NCI-H345 (cell line): Measurements from ENCODE around the gene SMIM20.

Source experiments
- DNase-seq: peaks from one replicate; lab custom pipeline; 2025; lab: John Stamatoyannopoulos, UW

Gene SMIM20

GRCh38 chr4:25926462-25926861 lies 12.4 kb downstream of the SMIM20 start:
- DNase-seq = peak; percentile 43

GRCh38 chr4:25927361-25928195 lies 13.6 kb downstream of the SMIM20 start:
- peak; percentile 23 for DNase-seq

- DNase-seq = peak; percentile 88
Measured at GRCh38 chr4:25928379-25929297, 14.6 kb downstream of the SMIM20 start.

- DNase-seq = no peak
Measured at GRCh38 chr4:25929298-25929686, 15.3 kb downstream of the SMIM20 start.

- no peak for DNase-seq
Measured at GRCh38 chr4:25930731-25931354, 16.8 kb downstream of the SMIM20 start.

- DNase-seq = no peak
Measured at GRCh38 chr4:25936696-25937095, 22.7 kb downstream of the SMIM20 start.

GRCh38 chr4:25937801-25938200 lies 23.8 kb downstream of the SMIM20 start:
- no peak for DNase-seq

GRCh38 chr4:25938366-25938765 lies 24.3 kb downstream of the SMIM20 start:
- DNase-seq = no peak

GRCh38 chr4:25938787-25939186 lies 24.8 kb downstream of the SMIM20 start:
- DNase-seq = no peak

GRCh38 chr4:25939330-25939729 lies 25.3 kb downstream of the SMIM20 start:
- DNase-seq = no peak

GRCh38 chr4:25941457-25942221 lies 27.6 kb downstream of the SMIM20 start:
- no peak for DNase-seq

- DNase-seq = no peak
Measured at GRCh38 chr4:25943312-25943711, 29.3 kb downstream of the SMIM20 start.

GRCh38 chr4:25943805-25944204 lies 29.8 kb downstream of the SMIM20 start:
- no peak for DNase-seq

GRCh38 chr4:25948051-25948450 lies 34.0 kb downstream of the SMIM20 start:
- DNase-seq = no peak

GRCh38 chr4:25949173-25949748 lies 35.2 kb downstream of the SMIM20 start:
- DNase-seq = peak; percentile 4

- DNase-seq = no peak
Measured at GRCh38 chr4:25949994-25950393, 36.0 kb downstream of the SMIM20 start.

GRCh38 chr4:25950461-25951389 lies 36.7 kb downstream of the SMIM20 start:
- DNase-seq = no peak

GRCh38 chr4:25951390-25951952 lies 37.5 kb downstream of the SMIM20 start:
- no peak for DNase-seq

GRCh38 chr4:25953740-25954139 lies 39.7 kb downstream of the SMIM20 start:
- peak; percentile 11 for DNase-seq
